OCI-LY7 (cell line): ENCODE data around the gene NCLN. TPM values are rescaled to one million over a fixed set of nuclear protein-coding genes. Genes with fewer than 3 reads are reported as not detected.

Experiments
- BruUV-seq: library from RNA; stranded (reverse); fragments of 400-500 nt; replicated peaks from 2 replicates; lab custom pipeline; 2021; lab: Mats Ljungman, UMichigan
- CTCF ChIA-PET: fragments of 300-600 bp; sonication (Branson Sonifier 250); formaldehyde crosslinking; loops from one replicate; lab custom pipeline; 2022; ENCODE audit warnings: antibody characterized with exemption; ENCODE audit not compliant: unreplicated experiment; lab: Charles Lee
- POLR2A ChIA-PET: fragments of 300-600 bp; sonication (Branson Sonifier 250); formaldehyde crosslinking; loops from one replicate; lab custom pipeline; 2022; ENCODE audit warnings: antibody characterized with exemption; lab: Charles Lee
- DNase-seq: peaks from one replicate; pipeline ENCODE4 v3.0.0-alpha.2; 2015; ENCODE audit warnings: low spot score
- H2AFZ ChIP-seq: fragments of 200-600 bp; sonication (generic), shearing (Covaris generic); 2 replicates; pipeline ENCODE4 v1.6.1; 2014; ENCODE audit warnings: mild to moderate bottlenecking, antibody characterized with exemption, low read length, moderate library complexity
- H3K27ac ChIP-seq: fragments of 200-600 bp; sonication (generic); 2 replicates; pipeline ENCODE4 v1.5.1; 2014; ENCODE audit warnings: mixed run types, low read depth, mild to moderate bottlenecking, moderate library complexity, low read length, inconsistent platforms; ENCODE audit not compliant: poor library complexity, severe bottlenecking
- H3K36me3 ChIP-seq: fragments of 200-600 bp; sonication (generic); 2 replicates; pipeline ENCODE4 v1.6.1; 2014; ENCODE audit warnings: mild to moderate bottlenecking, antibody characterized with exemption, low read length, moderate library complexity, mixed read lengths; ENCODE audit not compliant: insufficient read depth
- H3K4me1 ChIP-seq: fragments of 200-600 bp; sonication (generic); 2 replicates; pipeline ENCODE4 v1.5.1; 2014; ENCODE audit warnings: mild to moderate bottlenecking, low read length; ENCODE audit not compliant: insufficient read depth, poor library complexity, severe bottlenecking
- H3K4me2 ChIP-seq: fragments of 200-600 bp; sonication (generic); 2 replicates; pipeline ENCODE4 v1.6.1; 2014; ENCODE audit warnings: mild to moderate bottlenecking, low read length
- H3K4me3 ChIP-seq: fragments of 200-600 bp; sonication (generic); 2 replicates; pipeline ENCODE4 v1.5.1; 2014; ENCODE audit warnings: mild to moderate bottlenecking, low read depth, low read length; ENCODE audit not compliant: poor library complexity, severe bottlenecking
- H3K79me2 ChIP-seq: fragments of 200-600 bp; sonication (generic); 2 replicates; pipeline ENCODE4 v1.6.1; 2016; ENCODE audit warnings: low read depth, mild to moderate bottlenecking, low read length, moderate library complexity, mixed read lengths; ENCODE audit not compliant: insufficient read depth
- H3K9me2 ChIP-seq: fragments of 200-600 bp; sonication (generic); 2 replicates; pipeline ENCODE4 v1.6.1; 2016; ENCODE audit warnings: mild to moderate bottlenecking, low read length, mixed read lengths; ENCODE audit not compliant: insufficient read depth
- H3K9me3 ChIP-seq: fragments of 200-600 bp; sonication (generic); 2 replicates; pipeline ENCODE4 v1.6.1; 2014; ENCODE audit warnings: mild to moderate bottlenecking, mixed run types, low read length, mixed read lengths
- H4K20me1 ChIP-seq: fragments of 200-600 bp; sonication (generic); 2 replicates; pipeline ENCODE4 v1.6.1; 2014; ENCODE audit warnings: mild to moderate bottlenecking, antibody characterized with exemption, low read length, moderate library complexity, mixed read lengths; ENCODE audit not compliant: insufficient read depth
- EZH2phosphoT487 ChIP-seq: fragments of 200-600 bp; sonication (generic); IDR thresholded peaks from 2 replicates; pipeline ENCODE4 v1.6.1; 2018; ENCODE audit warnings: low read depth, borderline replicate concordance, mild to moderate bottlenecking, mixed run types, antibody characterized with exemption, low read length, moderate library complexity, mixed read lengths
- intact Hi-C: fragments of 100-400 bp; cut with micrococcal nuclease; formaldehyde crosslinking; loops from one replicate; pipeline ENCODE4 v1.10.0; 2022; ENCODE audit not compliant: unreplicated experiment
- total RNA-seq, 2 experiments: library from RNA; depleted of rRNA in 1 of 2; stranded (reverse); fragments of >200 nt in 1 of 2; shearing (Covaris generic) in 1 of 2; gene quantifications; 2 replicates each; pipeline ENCODE4 v1.2.3, GENCODE V29; 2014 to 2022
- TF ChIP-seq, protein P1 (sequence below): fragments of 200-600 bp; sonication (generic); conservative IDR thresholded peaks from 2 replicates; pipeline ENCODE4 v1.5.1; 2014; ENCODE audit warnings: mild to moderate bottlenecking, antibody characterized with exemption, low read length, moderate library complexity, mixed read lengths

The NCLN gene
- total RNA-seq, 2 experiments from 2014 or later: 49.2 to 61.9 TPM

DNA sequence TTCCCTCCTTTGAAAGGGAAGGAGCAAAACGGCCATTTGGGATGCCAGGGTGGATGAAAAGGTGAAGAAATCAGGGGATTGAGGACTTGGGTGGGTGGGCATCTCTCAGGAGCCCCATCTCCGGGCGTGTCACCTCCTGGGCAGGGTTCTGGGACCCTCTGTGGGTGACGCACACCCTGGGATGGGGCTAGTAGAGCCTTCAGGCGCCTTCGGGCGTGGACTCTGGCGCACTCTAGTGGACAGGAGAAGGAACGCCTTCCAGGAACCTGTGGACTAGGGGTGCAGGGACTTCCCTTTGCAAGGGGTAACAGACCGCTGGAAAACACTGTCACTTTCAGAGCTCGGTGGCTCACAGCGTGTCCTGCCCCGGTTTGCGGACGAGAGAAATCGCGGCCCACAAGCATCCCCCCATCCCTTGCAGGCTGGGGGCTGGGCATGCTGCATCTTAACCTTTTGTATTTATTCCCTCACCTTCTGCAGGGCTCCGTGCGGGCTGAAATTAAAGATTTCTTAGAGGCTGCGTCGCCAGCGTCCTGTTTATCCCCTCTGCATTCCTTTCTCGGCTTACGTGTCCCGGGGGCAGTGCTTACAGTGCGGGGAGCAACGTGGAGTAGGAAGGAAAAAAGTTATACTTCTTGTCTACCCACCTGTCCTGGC lies 22.4 kb upstream of the NCLN start:
- Histone ChIP-seq H3K9me2 (no peaks in the 10 kb centered on the region), H4K20me1 (no peaks in the 10 kb centered on the region), H3K4me2 (peak overlapping the region; percentile 6; the same call in 1 of the 2 replicates), H3K9me3 (no peaks in the 10 kb centered on the region), H3K4me1 (peaks cover 6% of the 10 kb centered on the region), H2AFZ (no peak overlapping the region), H3K79me2 (no peaks in the 10 kb centered on the region), H3K36me3 (no peaks in the 10 kb centered on the region), H3K27ac (no peak overlapping the region), H3K4me3 (no peak overlapping the region)
- POLR2A ChIA-PET: no interaction called here
- peak; percentile 87 for DNase-seq
- intact Hi-C loops: loop anchor here (1.0 to 2.0 kb wide), 4 partner anchors 17 to 213 kb away; no protein-coding TSS in a partner anchor
- TF ChIP-seq, protein P1, sequence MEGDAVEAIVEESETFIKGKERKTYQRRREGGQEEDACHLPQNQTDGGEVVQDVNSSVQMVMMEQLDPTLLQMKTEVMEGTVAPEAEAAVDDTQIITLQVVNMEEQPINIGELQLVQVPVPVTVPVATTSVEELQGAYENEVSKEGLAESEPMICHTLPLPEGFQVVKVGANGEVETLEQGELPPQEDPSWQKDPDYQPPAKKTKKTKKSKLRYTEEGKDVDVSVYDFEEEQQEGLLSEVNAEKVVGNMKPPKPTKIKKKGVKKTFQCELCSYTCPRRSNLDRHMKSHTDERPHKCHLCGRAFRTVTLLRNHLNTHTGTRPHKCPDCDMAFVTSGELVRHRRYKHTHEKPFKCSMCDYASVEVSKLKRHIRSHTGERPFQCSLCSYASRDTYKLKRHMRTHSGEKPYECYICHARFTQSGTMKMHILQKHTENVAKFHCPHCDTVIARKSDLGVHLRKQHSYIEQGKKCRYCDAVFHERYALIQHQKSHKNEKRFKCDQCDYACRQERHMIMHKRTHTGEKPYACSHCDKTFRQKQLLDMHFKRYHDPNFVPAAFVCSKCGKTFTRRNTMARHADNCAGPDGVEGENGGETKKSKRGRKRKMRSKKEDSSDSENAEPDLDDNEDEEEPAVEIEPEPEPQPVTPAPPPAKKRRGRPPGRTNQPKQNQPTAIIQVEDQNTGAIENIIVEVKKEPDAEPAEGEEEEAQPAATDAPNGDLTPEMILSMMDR: peak; percentile 95
- no peak for TF ChIP-seq EZH2phosphoT487
- CTCF ChIA-PET: interaction anchor here (0.7 kb wide), 1 partner anchor 200 kb away, joined by 4 read pairs; no protein-coding TSS in a partner anchor
- no TSS peak for BruUV-seq

DNA sequence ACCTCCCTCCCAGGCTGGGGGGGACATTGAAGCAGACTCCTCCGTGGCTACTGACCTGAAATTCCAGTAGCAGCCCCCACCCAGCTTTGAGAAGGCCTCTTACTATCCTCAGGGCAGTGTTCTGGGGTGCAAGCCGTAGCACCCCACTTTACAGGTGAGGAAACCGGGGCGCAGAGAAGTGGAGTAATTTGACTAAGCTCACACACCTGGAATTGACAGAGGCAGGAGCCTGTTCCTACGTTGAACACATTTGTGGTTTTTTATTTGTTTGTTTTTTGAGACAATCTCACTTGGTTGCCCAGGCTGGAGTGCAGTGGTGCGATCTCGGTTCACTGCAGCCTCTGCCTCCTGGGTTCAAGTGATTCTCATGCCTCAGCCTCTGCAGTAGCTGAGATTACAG lies 21.8 kb upstream of the NCLN start:
- intact Hi-C loops: loop anchor here (1.0 to 2.0 kb wide), 4 partner anchors 18 to 213 kb away; no protein-coding TSS in a partner anchor
- Histone ChIP-seq H3K27ac (no peak overlapping the region), H3K9me2 (no peaks in the 10 kb centered on the region), H3K9me3 (no peaks in the 10 kb centered on the region), H4K20me1 (no peaks in the 10 kb centered on the region), H2AFZ (no peak overlapping the region), H3K36me3 (no peaks in the 10 kb centered on the region), H3K4me3 (no peak overlapping the region), H3K79me2 (no peaks in the 10 kb centered on the region), H3K4me2 (no peak overlapping the region), H3K4me1 (peaks cover 3% of the 10 kb centered on the region)
- BruUV-seq: no TSS peak
- no peak for DNase-seq
- TF ChIP-seq EZH2phosphoT487: no peak
- TF ChIP-seq, protein P1: no peak
- CTCF ChIA-PET: interaction anchor here (0.5 to 0.7 kb wide), 2 partner anchors 31 to 201 kb away, joined by 3 to 4 read pairs; no protein-coding TSS in a partner anchor
- POLR2A ChIA-PET: no interaction called here
